Activated T-cell treated with anti-CD3 and anti-CD28 coated beads for 4 hours (primary cell): ENCODE measurements around the gene KIF1A.

ENCODE experiments used
- DNase-seq: peaks from one replicate; pipeline ENCODE4 v3.0.0-alpha.2; 2020

The KIF1A gene

DNA sequence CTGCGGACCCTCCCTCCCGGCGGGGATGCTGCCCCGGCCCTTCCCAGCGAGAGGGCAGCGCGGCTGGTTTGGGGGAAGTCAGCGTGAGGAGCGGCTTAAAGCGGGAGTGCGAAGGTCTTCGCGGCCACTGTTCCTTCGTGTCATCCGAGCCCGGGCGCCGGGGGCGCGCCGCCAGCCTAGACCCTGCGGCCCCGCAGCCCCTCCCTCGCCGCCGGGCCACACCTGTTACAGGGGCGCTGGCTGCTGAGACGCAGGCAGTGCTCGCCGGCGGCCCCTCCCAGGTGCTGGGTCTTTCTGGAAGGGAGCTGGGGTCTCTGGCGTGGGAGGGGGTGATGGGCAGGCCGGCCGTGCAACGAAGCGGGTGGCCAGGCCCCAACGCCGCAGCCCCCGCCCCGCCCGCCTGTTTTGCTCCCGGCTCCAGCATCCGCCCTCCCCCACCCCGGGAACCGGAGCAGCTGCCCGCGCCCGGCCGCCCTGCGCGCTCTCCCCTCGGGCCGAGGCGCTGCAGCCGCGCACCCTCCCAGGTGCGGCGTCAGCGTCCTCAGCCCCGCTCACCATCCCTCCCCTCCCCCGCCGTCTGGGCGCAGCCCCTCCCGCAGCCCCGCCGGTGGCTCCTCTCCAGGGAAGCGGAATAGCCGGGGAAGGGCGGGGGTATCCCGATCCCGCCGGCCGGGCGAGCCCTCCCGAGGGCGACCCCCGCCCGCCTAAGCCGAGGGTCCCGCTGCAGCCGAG lies 727 bp downstream of the KIF1A start:
- no peak for DNase-seq

DNA sequence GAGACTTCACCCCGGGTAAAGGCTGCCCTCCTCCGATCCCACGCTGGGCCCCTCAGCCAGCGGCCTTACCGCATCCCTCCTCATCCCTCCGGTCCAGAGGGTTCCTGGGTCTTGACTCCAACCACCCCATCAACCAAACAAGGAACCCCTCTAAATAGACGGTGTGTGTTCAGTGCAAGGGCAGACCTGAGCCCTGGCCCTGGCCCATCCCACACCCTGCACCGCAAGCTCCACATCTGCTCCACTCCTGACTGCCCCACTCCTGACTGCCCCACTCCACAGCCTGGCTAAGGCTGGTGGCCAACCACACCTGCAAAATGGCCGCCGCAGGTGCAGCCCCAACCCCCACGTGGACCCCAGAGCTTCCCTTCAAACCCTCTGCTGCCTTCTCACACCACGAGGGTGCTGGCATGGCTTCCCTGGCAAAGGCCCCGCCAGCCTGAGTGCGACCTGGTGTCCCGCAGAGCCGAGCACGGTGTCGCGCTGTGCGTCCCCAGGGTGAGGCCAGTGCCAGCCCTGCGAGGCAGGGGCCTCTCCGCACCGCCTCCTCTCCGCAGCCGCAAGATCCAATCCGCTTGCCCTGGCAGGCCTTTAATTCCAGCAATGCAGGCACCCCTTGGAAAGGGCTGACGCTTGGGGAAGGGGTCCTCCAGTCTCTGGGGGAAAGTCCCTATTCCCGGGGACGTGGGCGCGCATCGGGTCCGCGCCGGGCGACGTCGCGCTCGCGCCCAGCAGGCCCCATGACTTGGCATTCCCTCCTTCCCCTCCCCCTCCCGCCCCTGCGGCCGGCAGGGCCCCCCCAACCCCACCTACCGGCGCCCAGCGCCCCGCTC lies 1.5 kb downstream of the KIF1A start:
- DNase-seq: no peak

DNA sequence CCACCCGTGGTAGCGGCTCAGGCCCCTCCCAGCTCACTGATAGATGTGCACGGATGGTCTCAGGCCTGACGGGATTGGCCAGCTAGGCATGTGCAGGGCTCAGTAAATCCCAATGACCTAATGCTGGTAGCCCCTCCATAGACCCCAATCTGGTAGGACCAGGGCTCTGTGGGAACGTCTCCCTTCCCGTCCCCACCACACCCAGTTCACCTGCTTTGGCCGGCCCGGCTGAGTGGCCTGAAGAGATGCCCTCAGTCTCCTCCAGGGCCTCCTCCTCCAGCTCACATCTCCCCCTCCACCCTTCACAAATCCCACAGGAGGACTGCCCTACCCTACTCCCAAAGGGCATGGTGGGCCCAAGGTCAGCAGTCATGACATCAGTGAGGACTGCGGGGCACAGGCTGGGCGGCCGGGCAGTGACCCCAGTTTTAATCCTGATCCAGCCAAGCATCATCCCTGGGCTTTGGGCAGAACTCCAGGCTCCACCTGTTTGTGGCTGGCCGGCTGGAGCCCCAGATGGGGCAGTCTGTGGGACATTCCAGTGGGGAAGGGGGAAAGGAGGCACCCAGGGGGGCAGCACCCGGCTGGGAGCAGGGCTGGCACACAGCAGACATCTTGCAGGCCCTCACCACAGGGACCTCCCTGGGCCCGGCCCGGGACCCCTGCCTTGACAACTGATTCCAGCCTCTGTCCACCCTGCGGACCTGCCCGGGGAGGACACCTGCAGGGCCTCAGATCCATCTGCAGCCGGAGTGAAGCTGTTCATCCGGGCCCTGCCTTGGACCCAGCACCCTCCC lies 2.3 kb downstream of the KIF1A start:
- DNase-seq: no peak

DNA sequence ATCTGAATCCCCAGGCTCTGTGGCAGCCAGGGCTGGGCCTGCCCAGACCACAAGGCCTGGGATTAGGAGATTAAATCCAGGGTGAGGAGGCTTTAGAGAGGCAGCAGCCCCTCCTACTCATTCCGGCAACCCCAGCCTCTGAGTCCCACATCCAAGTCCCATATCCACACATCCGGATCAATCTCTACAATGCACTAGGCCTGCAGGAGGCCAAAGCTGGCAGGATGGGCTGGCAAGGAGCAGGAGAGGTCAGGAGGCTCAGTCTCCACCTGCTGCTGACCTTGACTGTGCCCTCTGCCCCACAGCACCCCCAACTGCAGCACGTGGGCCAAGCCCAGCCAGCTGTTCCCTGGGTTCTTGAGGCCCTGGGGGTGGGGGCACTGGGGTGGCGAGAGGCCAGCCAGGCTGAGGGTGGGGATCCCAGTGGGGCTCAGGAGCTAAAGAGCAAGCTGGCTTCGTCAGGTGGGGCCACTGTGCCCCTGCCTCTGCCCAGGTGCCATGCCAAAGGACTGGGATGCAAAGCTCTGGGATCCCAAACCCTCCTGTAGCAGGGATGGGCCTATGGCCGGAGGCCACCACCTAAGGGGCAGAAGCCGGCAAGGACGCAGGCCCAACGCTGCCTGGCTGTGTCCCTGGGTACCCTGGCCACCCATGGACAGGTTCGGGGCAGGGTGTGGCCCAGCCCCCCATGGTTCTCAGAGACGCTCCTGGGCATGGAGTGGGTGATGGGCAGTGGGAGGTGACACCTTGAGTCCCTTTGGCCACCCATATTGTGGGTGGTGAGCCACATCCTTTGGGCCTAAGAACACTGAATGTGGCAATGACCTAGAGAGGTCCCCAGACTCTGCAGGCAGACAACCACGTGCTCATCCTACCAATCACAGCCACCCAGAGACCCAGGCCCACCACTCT lies 3.2 kb downstream of the KIF1A start:
- DNase-seq: no peak

DNA sequence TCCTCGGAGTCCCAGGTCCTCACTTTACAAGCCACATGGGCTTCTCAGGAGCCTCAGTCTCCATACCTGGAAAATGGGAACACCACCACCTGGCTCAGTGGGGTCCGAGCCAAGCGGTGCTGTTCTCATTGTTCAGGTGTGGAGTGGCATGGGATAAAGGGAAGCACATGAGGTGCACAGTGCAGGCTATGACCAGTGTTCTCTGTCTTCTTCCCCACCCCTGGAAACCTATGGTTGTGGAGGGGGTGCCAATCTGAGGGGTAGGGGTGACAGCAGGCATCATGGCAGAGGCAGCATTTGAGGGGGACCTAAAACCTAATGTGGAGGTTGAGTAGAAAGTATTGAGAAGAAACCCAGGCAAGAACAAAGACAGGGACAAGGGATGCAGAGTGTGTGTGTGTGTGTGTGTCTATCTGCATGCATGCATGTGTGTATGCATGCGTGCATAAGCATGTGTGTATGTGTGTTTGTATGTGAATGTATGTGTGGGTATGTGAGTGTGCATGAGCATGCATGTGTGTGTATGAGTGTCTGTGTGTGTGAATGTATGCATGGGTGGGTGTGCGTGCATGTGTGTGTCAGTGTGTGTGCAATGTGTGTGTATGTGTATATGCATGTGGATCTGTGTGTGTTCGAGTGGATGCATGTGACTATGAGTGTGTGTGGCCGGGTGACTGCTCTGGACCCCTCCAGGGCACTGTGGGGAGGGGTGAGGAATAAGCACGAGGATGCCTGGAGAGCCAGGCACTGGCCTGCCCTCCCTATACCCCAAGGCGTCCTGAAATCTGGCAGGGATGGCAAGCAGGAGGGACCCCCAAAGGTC lies 4.0 kb downstream of the KIF1A start:
- DNase-seq: no peak

DNA sequence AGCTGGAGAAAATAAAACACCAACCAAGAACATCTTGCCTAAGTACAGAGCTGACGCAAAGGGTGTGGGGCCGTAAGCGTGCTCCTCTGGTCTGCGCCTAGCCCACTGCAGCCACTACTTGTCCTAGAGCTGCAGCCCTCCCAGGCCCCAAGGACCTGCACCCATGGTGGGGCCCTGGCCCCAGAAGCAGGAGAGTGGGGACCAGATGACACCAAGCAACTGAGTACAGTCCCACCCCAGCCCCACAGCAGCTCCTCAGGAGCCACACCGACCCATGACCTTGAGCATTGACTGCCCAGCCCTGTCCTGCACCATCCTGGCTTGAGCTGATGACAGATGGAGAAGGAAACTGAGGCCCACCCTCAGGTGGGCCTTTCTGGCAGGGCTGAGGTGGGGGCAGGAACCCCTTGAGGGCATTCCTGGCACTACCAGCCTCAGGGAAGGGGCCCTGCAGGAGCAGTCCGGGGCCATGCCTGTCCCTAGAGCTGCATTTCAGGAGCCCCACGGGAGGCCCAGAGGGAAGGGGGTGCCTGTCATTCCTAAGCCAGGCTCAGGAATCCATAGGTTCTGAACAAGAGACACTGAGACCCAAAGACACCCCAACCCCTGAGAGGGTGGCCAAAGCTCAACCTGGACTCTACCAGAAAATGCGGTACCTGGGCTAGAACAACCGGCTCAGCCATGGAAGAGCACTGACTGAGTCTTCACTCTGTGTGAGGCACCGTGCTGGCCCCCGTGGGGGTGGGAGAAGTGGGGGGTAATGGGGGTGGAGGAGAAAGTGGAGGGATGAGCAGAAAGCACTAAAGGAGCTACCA lies 4.9 kb downstream of the KIF1A start:
- no peak for DNase-seq

DNA sequence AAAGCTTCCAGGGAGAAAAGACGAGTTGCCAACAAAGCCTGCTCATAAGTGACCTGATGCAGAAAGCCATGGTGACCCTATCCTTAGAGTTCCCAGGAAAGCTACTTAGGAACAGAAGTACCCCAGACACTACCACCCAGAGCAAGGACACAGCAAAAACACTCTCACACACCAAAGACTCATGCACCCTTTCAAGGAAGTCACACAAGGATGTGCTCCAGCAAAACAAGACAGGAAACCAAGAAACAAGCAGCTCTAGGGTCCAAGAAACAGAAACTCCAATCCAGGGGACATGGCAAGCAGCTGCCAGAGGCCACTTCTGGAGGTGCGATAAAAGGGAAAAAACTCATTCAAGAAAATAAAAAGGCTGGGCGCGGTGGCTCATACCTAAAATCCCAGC lies 5.7 kb downstream of the KIF1A start:
- DNase-seq: no peak

DNA sequence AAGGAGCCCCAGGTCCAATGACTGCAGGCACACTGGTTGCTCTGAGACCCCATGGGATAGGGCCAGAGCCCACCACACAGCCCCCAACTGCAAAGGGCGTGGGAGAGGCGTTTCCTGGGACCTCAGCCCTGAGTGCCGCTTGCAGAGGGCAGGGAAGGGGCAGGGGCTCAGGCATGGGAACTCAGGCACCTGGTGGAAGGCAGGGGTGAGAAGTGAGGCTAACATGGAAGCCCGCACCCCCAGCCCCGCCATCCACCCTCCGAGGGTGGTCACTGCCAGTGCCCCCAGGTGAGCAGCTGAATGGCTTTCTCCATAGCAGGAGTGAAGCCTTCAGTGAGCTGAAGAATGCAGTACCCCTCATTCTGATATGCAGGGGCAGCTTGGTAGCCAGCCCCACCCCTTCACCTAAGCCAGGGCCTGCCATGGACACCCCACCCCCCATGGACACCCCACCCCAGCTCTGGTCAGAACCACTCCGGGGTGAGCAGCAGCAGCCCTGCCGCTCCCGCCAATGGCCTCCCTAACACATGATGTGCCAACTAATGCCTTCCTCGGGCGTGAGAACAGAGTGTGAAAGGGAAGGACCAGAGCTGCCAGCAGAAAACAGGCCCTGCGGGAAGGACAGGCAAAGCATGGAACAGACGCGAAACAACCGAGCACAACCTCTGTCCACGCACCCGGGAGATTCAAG lies 6.6 kb downstream of the KIF1A start:
- no peak for DNase-seq

DNA sequence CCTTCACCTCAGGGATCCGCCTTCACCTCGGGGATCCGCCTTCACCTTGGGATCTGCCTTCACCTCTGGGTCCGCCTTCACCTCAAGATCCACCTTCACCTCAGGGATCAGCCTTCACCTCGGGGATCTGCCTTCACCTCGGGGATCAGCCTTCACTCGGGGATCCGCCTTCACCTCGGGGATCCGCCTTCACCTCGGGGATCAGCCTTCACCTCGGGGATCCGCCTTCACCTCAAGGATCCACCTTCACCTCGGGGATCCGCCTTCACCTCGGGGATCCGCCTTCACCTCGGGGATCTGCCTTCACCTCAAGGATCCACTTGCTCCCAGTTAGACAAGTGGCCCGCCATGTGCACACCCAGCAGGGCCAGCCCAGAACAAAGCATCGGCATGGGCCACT lies 7.3 kb downstream of the KIF1A start:
- DNase-seq: no peak

DNA sequence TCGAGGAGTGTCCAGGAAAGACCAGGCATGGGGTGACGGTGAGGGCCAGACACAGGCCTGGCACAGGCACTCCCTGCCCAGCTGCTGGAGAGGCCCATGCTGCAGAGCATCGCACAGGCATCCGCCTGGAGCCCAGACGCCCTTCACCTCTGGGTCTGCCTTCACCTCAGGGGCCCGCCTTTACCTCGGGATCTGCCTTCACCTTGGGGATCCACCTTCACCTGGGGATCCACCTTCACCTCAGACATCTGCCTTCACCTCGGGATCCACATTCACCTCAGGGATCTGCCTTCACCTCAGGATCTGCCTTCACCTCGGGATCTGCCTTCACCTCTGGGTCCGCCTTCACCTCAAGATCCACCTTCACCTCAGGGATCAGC lies 7.7 kb downstream of the KIF1A start:
- DNase-seq: no peak

DNA sequence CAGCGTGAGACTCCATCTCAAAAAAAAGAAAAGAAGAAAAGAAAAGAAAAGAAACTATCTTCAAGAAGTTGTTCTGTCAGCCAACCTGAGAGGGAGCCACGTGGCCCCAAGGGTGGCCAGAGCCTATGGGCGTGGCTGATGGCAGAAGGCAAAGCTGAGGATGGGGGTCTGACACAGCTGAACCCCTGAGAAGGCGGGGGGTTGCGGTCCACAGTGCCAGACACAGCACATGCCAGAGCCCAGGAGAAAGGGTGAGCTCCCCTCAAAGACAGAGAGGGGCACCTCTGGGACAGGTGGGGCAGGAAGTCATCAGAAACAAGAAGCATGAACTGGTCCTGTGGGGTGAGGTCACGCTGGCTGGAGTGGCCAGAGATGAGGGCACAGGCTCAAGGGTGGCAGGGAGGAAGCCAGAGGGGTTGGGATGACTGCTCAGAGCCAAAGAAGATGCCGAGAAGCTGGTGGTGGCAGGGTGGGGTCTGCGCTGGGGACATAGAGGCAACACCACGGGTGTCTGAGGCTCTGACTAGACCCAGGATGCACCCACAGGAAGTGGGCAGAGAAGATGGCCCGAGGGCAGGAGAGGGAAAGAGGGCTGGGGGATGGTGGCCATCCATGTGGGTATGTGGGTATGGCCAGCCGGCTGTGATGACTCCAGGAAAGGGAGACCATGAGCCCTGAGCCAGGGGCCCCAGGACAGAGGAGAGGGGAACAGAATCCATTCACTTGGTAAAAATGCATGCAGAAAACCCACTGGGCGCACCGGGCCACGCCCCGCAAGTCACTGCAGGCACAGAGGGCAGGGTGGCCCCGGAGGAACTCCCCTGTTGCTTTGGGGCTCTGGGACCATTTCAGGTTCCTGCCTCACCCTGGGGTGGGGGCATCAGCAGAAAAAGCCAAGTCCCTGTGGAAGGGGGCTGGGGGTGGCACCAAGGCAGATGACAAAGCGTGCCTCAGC lies 8.4 kb downstream of the KIF1A start:
- DNase-seq: no peak

DNA sequence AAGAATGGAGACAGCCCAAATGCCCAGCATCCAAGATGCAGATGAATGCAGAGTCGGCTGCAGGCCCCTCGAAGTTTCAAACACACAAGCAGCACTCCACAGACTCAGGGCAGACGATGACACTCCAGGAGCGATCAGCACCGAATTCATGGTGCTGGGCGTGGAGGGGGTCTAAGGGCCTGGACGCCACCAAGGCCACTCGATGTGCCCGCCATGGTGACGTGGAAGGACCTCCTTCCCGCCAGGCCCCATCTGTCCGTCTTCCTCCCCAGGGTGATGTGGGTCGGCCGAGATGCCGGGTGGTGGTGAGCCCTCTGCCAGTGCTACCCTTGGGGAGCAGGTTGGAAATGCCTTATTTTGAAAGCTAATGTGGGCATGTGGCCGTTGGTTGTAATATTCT lies 9.4 kb downstream of the KIF1A start:
- DNase-seq: no peak

DNA sequence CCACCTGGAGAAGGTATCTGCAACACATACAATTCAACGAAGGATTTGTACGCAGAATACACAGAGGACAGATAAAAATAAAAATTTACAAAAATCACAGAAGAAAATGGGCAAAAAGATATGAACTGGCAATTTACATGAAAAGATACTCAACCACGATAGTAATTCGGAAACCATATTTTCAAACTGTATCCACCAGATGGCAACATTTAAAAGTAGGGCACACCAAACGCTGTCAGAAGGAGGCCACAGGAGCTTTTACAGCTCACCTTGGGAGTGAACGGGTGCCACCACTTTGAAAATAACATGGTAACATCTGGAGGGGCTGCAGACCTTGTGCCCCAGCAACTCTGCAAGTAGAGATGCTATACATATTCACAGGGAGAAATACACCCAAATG lies 9.8 kb downstream of the KIF1A start:
- no peak for DNase-seq

DNA sequence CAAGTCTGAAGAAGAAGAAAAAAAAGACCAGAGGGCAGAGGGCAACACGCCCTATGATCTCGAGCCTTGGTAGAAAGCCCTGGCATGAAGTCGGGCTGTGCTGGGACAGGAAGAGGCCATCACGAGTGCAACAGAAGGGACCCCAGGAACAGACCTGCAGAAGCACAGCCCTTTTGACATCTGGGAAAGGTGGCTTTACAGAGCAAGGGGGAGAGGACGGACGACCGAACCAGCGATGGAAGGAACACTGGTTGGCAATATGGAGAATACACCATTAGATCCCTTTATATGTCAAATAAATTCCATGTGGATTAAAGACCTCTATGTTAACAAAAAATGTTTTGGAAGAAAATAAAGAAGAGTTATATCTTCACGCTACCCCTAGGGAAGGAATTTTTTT lies 10.7 kb downstream of the KIF1A start:
- no peak for DNase-seq

DNA sequence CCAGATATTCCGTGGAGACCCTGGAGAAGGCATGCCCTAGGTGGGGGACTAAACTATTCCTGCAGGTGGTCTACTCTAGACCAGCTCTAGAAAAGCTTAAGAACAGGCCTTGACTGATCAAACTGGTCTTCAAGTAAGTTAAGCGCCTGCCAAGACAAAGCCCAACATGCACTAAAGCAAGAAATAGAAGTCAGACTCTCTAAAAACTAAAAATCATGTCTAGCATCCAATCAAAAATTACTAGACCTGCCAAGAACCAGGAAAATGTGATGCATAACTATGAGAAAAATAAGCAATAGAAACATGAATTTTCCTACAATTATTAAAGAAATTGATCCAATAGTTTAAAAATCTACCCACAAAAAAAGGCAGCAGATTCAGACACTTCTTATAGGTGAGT lies 13.6 kb downstream of the KIF1A start:
- DNase-seq: no peak

DNA sequence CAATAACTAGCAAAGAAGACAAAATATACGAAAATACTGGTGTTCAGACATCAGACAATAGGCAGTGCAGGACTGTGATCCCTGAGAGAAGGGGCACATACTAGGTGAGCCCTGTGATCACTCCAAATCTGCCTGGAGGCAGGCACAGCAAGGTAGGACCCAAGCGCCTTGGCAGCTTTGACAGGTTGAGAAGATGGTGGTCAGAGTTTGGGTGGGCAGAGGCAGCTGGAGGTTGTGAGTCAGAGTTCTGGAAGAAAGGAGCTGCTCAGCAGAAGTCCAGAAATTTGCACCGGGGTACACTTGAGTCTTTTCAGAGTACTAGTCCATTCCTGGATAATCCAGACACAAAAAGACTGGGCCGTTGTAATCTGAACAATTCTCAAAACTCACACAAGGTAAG lies 14.0 kb downstream of the KIF1A start:
- no peak for DNase-seq

DNA sequence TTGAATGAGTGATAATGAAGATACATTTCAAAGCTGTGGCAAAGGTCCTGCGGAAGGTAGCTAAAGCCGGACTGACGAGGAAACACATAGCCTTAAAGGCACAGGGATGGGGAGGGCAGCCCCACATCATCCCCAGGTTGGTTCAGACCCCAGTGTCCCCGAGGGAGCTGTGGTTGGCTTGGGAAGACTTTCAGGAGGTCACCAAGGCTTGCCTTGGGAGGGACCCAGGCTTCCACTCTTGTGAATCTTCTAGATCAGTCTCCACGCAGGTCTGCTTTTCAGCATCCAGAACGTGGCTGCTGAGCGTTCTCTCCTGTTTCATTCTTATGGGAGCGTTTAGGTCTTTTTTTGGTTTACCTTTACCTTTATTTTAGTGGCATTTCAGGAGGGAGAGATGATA lies 16.8 kb downstream of the KIF1A start:
- DNase-seq: no peak

DNA sequence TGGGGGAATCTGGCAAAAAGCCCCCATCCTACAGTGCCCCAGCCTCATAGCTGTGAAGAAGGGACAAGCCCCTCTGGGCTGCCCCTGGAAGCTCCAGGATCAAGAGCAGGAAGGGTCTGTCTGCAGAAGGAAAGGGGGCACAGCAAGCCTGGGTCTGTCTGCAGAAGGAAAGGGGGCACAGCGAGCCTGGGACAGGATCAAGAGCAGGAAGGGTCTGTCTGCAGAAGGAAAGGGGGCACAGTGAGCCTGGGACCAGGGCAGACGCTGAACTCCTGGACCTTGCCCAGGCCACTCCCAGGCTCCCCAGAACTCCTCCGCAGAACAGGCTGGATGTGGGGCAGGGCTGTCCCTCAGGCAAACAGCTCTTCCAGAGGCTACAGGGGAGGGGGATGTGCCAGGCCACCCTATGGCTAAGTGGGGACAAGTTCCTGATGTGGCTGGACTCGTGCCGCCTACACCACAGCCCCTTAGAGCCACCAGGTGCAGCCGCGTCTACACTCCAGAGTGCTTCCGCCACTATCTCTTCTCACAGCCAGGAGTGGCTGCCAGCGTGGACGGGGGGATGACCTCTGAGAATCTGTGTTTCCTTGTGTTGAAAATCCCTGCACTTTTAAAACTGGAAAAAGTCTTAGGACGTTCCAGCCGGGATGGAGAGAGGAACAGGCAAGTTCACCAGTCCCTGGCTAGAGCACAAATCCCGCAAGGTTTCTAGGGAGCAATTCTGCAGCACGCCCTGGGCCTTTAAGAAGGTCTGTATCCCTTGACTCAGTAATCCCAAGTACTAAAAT lies 20.8 kb downstream of the KIF1A start:
- no peak for DNase-seq
